DND-41 (cell line): ENCODE data around the gene FHDC1.

ENCODE experiments used
- ATAC-seq: fragments of 200-7000 bp; cut with Tn5 transposase; 3 replicates; pipeline ENCODE4 v1.9.1; 2021; ENCODE audit warnings: low read depth; ENCODE audit not compliant: insufficient read depth
- DNase-seq: peaks from one replicate; pipeline ENCODE4 v3.0.0-alpha.2; 2020
- H2AFZ ChIP-seq: 2 replicates; pipeline ENCODE4 v1.6.0; 2012; ENCODE audit warnings: low read depth, low read length
- H3K27ac ChIP-seq: 2 replicates; pipeline ENCODE4 v1.5.1; 2012; ENCODE audit warnings: low read length, inconsistent platforms
- H3K27me3 ChIP-seq: fragments of 200-600 bp; sonication (generic); 2 replicates; pipeline ENCODE4 v1.6.0; 2012; ENCODE audit warnings: low read length, mild to moderate bottlenecking, inconsistent platforms; ENCODE audit not compliant: insufficient read depth, poor library complexity
- H3K36me3 ChIP-seq: 2 replicates; pipeline ENCODE4 v1.5.1; 2012; ENCODE audit warnings: low read length, inconsistent platforms; ENCODE audit not compliant: insufficient read depth
- H3K4me1 ChIP-seq: 2 replicates; pipeline ENCODE4 v1.5.1; 2012; ENCODE audit warnings: mild to moderate bottlenecking, low read length; ENCODE audit not compliant: insufficient read depth
- H3K4me2 ChIP-seq: 2 replicates; pipeline ENCODE4 v1.6.0; 2012; ENCODE audit warnings: mild to moderate bottlenecking, moderate library complexity, low read length, inconsistent platforms; ENCODE audit not compliant: insufficient read depth
- H3K4me3 ChIP-seq, 2 experiments: fragments of 200-600 bp in 1 of 2; shearing (Covaris generic) in 1 of 2; 2 replicates each; pipeline ENCODE4 v1.5.1; 2012 to 2016; ENCODE audit warnings: inconsistent platforms in 2 of 2, low read length in 2 of 2, mild to moderate bottlenecking in 2 of 2, low read depth in 1 of 2, moderate library complexity in 1 of 2
- H3K79me2 ChIP-seq: 2 replicates; pipeline ENCODE4 v1.6.0; 2012; ENCODE audit warnings: low read length, inconsistent platforms; ENCODE audit not compliant: insufficient read depth
- H3K9ac ChIP-seq: 2 replicates; pipeline ENCODE4 v1.6.0; 2012; ENCODE audit warnings: low read depth, mild to moderate bottlenecking, inconsistent platforms, low read length, moderate library complexity
- H3K9me3 ChIP-seq: 2 replicates; pipeline ENCODE4 v1.5.1; 2012; ENCODE audit warnings: low read length, moderate library complexity, mild to moderate bottlenecking, inconsistent platforms; ENCODE audit not compliant: insufficient read depth, severe bottlenecking
- H4K20me1 ChIP-seq: 2 replicates; pipeline ENCODE4 v1.6.0; 2012; ENCODE audit warnings: low read length; ENCODE audit not compliant: insufficient read depth
- CTCF ChIP-seq: IDR thresholded peaks from 2 replicates; pipeline ENCODE4 v1.5.1; 2012; ENCODE audit warnings: borderline replicate concordance, low read length, moderate library complexity, mild to moderate bottlenecking; ENCODE audit not compliant: poor library complexity, severe bottlenecking; ENCODE audit errors: extremely low read depth
- EZH2 ChIP-seq: IDR thresholded peaks from 3 replicates; pipeline ENCODE4 v1.6.1; 2012; ENCODE audit warnings: borderline replicate concordance, low read depth, mild to moderate bottlenecking, moderate library complexity, low read length, inconsistent platforms; ENCODE audit not compliant: severe bottlenecking

FHDC1 gene

GRCh38 chr4:153014460-153014859 lies 78.3 kb downstream of the FHDC1 start:
- H3K27ac ChIP-seq = no peak overlapping the region

GRCh38 chr4:153016592-153016991 lies 80.5 kb downstream of the FHDC1 start:
- Histone ChIP-seq H3K4me3 (no peak overlapping the region), H3K36me3 (no peaks in the 10 kb centered on the region), H3K79me2 (no peaks in the 10 kb centered on the region), H3K27me3 (no peaks in the 10 kb centered on the region), H3K4me2 (no peak overlapping the region), H2AFZ (no peak overlapping the region), H4K20me1 (no peaks in the 10 kb centered on the region), H3K9ac (no peak overlapping the region), H3K27ac (no peak overlapping the region), H3K9me3 (no peaks in the 10 kb centered on the region), H3K4me1 (no peaks in the 10 kb centered on the region)
- TF ChIP-seq CTCF = no peak
- no peak for TF ChIP-seq EZH2
- DNase-seq (no peak), ATAC-seq (no peak)

More at GRCh38 chr4:153014460-153014859, 78.3 kb downstream of the FHDC1 start:
- Histone ChIP-seq H4K20me1 (no peaks in the 10 kb centered on the region), H3K4me2 (no peak overlapping the region), H3K9ac (no peak overlapping the region), H3K9me3 (no peaks in the 10 kb centered on the region), H2AFZ (no peak overlapping the region), H3K79me2 (no peaks in the 10 kb centered on the region), H3K4me3 (no peak overlapping the region), H3K4me1 (no peaks in the 10 kb centered on the region), H3K36me3 (no peaks in the 10 kb centered on the region), H3K27me3 (no peaks in the 10 kb centered on the region)
- no peak for DNase-seq
- ATAC-seq = no peak
- TF ChIP-seq EZH2 = no peak
- TF ChIP-seq CTCF = no peak

- DNase-seq = no peak
- Histone ChIP-seq H2AFZ (no peak overlapping the region), H3K27ac (no peak overlapping the region), H3K4me1 (no peaks in the 10 kb centered on the region), H4K20me1 (no peaks in the 10 kb centered on the region), H3K27me3 (no peaks in the 10 kb centered on the region), H3K79me2 (no peaks in the 10 kb centered on the region), H3K4me2 (no peak overlapping the region), H3K9me3 (no peaks in the 10 kb centered on the region), H3K4me3 (no peak overlapping the region), H3K36me3 (no peaks in the 10 kb centered on the region), H3K9ac (no peak overlapping the region)
- no peak for ATAC-seq
- TF ChIP-seq EZH2 (no peak), CTCF (no peak)
Observed at GRCh38 chr4:153018031-153018430, 81.9 kb downstream of the FHDC1 start.

GRCh38 chr4:153018684-153019083 lies 82.6 kb downstream of the FHDC1 start:
- no peak overlapping the region for H3K4me3 ChIP-seq
- H4K20me1 ChIP-seq = no peaks in the 10 kb centered on the region
- no peaks in the 10 kb centered on the region for H3K36me3 ChIP-seq
- ATAC-seq = no peak
- no peaks in the 10 kb centered on the region for H3K79me2 ChIP-seq
- no peaks in the 10 kb centered on the region for H3K4me1 ChIP-seq
- no peaks in the 10 kb centered on the region for H3K27me3 ChIP-seq
- H3K27ac ChIP-seq = no peak overlapping the region
- H3K9me3 ChIP-seq = no peaks in the 10 kb centered on the region
- no peak overlapping the region for H3K4me2 ChIP-seq
- H2AFZ ChIP-seq = no peak overlapping the region
- no peak for DNase-seq
- TF ChIP-seq CTCF (no peak), EZH2 (no peak)
- H3K9ac ChIP-seq = no peak overlapping the region
